Measurements from ENCODE around the gene RPS6KC1. TPM values are rescaled to one million over a fixed set of nuclear protein-coding genes. Genes with fewer than 3 reads are reported as not detected.
"Not testable (repeated sequence)": the region's sequence is repeated elsewhere in the genome, so short reads cannot be mapped to it uniquely, and the experiment has no call there.

Gene RPS6KC1
- total RNA-seq, 1 donor from 2014 or later, result 27.8 TPM

GRCh38 chr1:213296558-213296957 lies 245.5 kb downstream of the RPS6KC1 start:
- Mint-ChIP-seq H3K4me3 (ENCODE audit: low read depth) (no peak overlapping the region), H3K27ac (no peak overlapping the region), H3K27me3 (no peaks in the 10 kb centered on the region), H3K9me3 (ENCODE audit: low read depth) (no peaks in the 10 kb centered on the region), H3K36me3 (ENCODE audit: insufficient read depth) (no peaks in the 10 kb centered on the region), H3K4me1 (ENCODE audit: low read depth) (no peaks in the 10 kb centered on the region)
- no peak for TF ChIP-seq CTCF (IDR thresholded peaks at IDR 0.05; ENCODE audit: unreplicated experiment)
- no peak for DNase-seq (ENCODE audit: low spot score, unreplicated experiment)

DNA sequence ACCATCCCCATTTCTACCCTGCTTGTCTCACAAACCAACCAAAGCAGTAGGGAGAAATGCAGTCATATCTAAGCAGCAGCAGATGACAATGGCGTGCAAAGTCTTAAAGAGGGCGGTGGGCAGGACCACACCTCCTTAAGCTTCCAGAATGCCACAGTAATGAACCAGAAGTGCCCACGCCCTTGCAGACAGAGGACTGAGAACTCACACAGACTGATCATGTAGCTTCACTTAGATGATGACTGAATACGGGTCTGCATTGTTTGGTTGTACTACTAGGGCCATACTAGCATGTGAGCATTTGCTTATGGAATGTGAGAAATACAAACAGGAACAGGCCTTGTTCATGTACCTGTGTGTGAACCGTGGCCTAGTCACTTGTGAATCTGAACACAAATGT lies 246.0 kb downstream of the RPS6KC1 start:
- Mint-ChIP-seq H3K27ac (no peak overlapping the region), H3K4me3 (ENCODE audit: low read depth) (no peak overlapping the region), H3K36me3 (ENCODE audit: insufficient read depth) (no peaks in the 10 kb centered on the region), H3K9me3 (ENCODE audit: low read depth) (no peaks in the 10 kb centered on the region), H3K4me1 (ENCODE audit: low read depth) (no peaks in the 10 kb centered on the region), H3K27me3 (no peaks in the 10 kb centered on the region)
- TF ChIP-seq CTCF (IDR thresholded peaks at IDR 0.05; ENCODE audit: unreplicated experiment), result no peak
- DNase-seq (ENCODE audit: low spot score, unreplicated experiment), result no peak

- DNase-seq (ENCODE audit: low spot score, unreplicated experiment), result no peak
- H3K4me1 Mint-ChIP-seq (ENCODE audit: low read depth), result peaks cover 6% of the 10 kb centered on the region
- no peaks in the 10 kb centered on the region for H3K27me3 Mint-ChIP-seq
- no peak for TF ChIP-seq CTCF (IDR thresholded peaks at IDR 0.05; ENCODE audit: unreplicated experiment)
- H3K36me3 Mint-ChIP-seq (ENCODE audit: insufficient read depth), result no peaks in the 10 kb centered on the region
- no peaks in the 10 kb centered on the region for H3K9me3 Mint-ChIP-seq (ENCODE audit: low read depth)
- H3K4me3 Mint-ChIP-seq (ENCODE audit: low read depth), result no peak overlapping the region
- no peak overlapping the region for H3K27ac Mint-ChIP-seq
Measured at GRCh38 chr1:213300433-213300832, 249.4 kb downstream of the RPS6KC1 start.

DNA sequence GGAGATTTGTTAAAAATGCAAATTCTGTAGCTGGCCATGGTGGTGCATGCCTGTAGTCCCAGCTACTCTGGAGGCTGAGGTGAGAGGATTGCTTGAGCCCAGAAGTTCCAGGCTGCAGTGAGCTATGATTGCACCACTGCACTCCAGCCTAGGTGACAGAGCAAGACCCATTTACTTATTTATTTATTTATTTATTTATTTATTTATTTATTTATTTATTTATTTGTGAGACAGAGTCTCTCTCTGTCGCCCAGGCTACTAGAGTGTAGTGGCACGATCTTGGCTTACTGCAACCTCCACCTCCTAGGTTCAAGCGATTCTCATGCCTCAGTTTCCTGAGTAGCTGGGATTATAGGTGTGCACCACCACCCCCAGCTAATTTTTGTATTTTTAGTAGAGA lies 250.5 kb downstream of the RPS6KC1 start:
- H3K4me3 Mint-ChIP-seq (ENCODE audit: low read depth); H3K27me3 Mint-ChIP-seq; H3K27ac Mint-ChIP-seq: not testable (repeated sequence)

GRCh38 chr1:213303286-213303685 lies 252.2 kb downstream of the RPS6KC1 start:
- Mint-ChIP-seq H3K4me1 (ENCODE audit: low read depth) (peaks cover 6% of the 10 kb centered on the region), H3K9me3 (ENCODE audit: low read depth) (no peaks in the 10 kb centered on the region), H3K27me3 (no peaks in the 10 kb centered on the region), H3K4me3 (ENCODE audit: low read depth) (no peak overlapping the region), H3K36me3 (ENCODE audit: insufficient read depth) (no peaks in the 10 kb centered on the region), H3K27ac (peak overlapping the region; percentile 5)
- no peak for DNase-seq (ENCODE audit: low spot score, unreplicated experiment)
- TF ChIP-seq CTCF (IDR thresholded peaks at IDR 0.05; ENCODE audit: unreplicated experiment), result no peak

More for the DNA sequence above, 250.5 kb downstream of the RPS6KC1 start:
- not testable (repeated sequence) for H3K36me3 Mint-ChIP-seq (ENCODE audit: insufficient read depth); H3K4me1 Mint-ChIP-seq (ENCODE audit: low read depth); DNase-seq (ENCODE audit: low spot score, unreplicated experiment); H3K9me3 Mint-ChIP-seq (ENCODE audit: low read depth)

GRCh38 chr1:213315571-213315970 lies 264.5 kb downstream of the RPS6KC1 start:
- no peak overlapping the region for H3K4me3 Mint-ChIP-seq (ENCODE audit: low read depth)
- no peak overlapping the region for H3K27ac Mint-ChIP-seq

DNA sequence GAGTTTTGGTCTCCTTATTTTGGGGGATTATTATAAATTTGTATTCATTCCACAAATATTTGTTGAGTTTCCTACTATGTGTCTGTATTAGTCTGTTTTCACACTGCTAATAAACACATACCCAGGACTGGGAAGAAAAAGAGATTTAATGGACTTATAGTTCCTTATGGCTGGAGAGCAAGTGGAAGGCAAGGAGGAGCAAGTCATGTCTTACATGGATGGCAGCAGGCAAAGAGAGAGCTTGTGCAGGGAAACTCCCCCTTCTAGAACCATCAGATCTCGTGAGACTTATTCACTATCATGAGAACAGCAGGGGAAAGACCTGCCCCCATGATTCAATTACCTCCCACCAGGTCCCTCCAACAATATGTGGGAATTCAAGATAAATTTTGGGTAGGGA lies 267.4 kb downstream of the RPS6KC1 start:
- H3K27ac Mint-ChIP-seq; H3K27me3 Mint-ChIP-seq; H3K9me3 Mint-ChIP-seq (ENCODE audit: low read depth); DNase-seq (ENCODE audit: low spot score, unreplicated experiment); H3K4me3 Mint-ChIP-seq (ENCODE audit: low read depth); H3K4me1 Mint-ChIP-seq (ENCODE audit: low read depth); H3K36me3 Mint-ChIP-seq (ENCODE audit: insufficient read depth): not testable (repeated sequence)

More at GRCh38 chr1:213315571-213315970, 264.5 kb downstream of the RPS6KC1 start:
- Mint-ChIP-seq H3K36me3 (ENCODE audit: insufficient read depth) (peaks cover 4% of the 10 kb centered on the region), H3K4me1 (ENCODE audit: low read depth) (peaks cover 3% of the 10 kb centered on the region), H3K9me3 (ENCODE audit: low read depth) (peaks cover 9% of the 10 kb centered on the region), H3K27me3 (no peaks in the 10 kb centered on the region)
- no peak for TF ChIP-seq CTCF (IDR thresholded peaks at IDR 0.05; ENCODE audit: unreplicated experiment)
- DNase-seq (ENCODE audit: low spot score, unreplicated experiment), result no peak

Measured in progenitor cell of endocrine pancreas (in vitro differentiated cells).